ENCODE measurements around the gene MARVELD2.

The MARVELD2 gene

DNA sequence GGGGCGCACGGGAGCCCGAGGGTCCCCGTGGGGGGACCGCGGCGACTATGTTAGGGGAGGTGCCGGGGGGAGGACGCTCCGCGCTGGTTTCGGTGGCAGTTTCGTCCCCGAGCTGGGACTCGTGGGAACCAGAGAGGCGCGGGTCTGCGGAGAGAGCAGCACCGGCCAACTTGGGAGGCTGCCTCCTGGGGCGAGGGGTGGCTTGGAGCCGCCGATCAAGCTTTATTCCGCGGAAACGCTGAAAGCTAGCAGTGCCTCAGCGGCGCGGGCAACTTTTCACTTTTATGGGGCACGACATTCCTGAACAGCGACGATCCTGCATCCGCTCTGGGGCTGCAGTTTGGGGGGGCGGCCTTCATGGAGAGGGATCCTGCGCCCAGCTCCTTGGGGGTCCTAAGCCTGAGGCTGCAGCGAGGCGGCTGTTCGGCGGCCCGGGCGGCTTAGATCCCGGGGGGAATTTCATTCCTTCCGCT is 78.0 kb downstream of the MARVELD2 start:
- DNase-seq (ENCODE audit: low read depth in 2 of 2), result no peak

DNA sequence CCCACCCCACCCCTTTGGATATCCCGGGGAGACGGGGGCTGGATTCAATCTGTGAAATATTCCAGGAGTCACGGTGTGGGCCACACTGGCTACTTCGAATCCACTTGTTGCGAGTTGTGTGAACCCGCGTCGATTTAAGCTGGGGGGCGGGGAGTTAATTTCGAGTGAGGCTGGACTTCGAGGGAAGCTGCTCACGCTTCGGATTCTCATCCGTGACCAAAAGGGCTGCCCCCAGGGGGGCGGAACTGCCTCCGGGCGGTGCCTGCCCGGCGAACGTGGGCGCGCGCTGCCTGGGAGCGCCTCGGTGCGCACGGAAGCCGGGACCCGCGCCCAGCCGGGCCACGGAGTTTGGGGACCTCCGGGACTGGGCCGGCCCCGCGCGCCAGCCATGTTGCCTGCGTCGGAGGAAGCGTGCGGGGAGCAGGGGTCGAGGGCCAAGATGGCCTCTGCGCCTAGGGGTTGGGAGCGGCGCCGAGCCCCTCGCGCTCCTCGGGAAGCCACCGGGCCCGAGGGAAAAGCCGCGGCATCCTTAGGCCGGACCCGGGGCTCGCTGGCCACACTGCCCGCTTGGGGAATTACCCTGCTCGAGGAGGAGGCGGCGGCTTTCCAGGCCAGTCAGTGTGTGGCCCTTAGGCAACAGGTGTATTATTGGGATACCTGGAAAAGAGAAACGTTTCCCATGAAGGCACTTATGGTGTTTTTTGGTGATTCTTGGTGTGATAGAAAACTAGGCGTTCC is 78.6 kb downstream of the MARVELD2 start:
- no peak for DNase-seq (ENCODE audit: low read depth in 2 of 2)

Measured in stimulated activated CD4-positive, alpha-beta T cell treated with anti-CD3 and anti-CD28 coated beads, Interleukin-1b, Interleukin-23, amount 100 ng/mL, for 1 hour (primary cell).